Activated naive CD4-positive, alpha-beta T cell treated with anti-CD3 and anti-CD28 coated beads, Interleukin-2, amount 50 U/mL, for 24 hours (primary cell): ENCODE data around the gene SOCS6.
"Not testable (repeated sequence)": the region's sequence is repeated elsewhere in the genome, so short reads cannot be mapped to it uniquely, and the experiment has no call there.

Experiments
- H3K27ac Mint-ChIP-seq: one replicate; pipeline ENCODE4 v1.8.0; 2021; ENCODE audit warnings: mild to moderate bottlenecking, mixed read lengths
- H3K27me3 Mint-ChIP-seq: one replicate; pipeline ENCODE4 v1.8.0; 2021; ENCODE audit warnings: mixed read lengths
- H3K36me3 Mint-ChIP-seq: one replicate; pipeline ENCODE4 v1.8.0; 2021; ENCODE audit warnings: mixed read lengths
- H3K4me1 Mint-ChIP-seq: one replicate; pipeline ENCODE4 v1.8.0; 2021; ENCODE audit warnings: mixed read lengths
- H3K4me3 Mint-ChIP-seq: one replicate; pipeline ENCODE4 v1.8.0; 2021; ENCODE audit warnings: mild to moderate bottlenecking, mixed read lengths
- H3K9me3 Mint-ChIP-seq: one replicate; pipeline ENCODE4 v1.8.0; 2021; ENCODE audit warnings: mixed read lengths

Gene SOCS6

DNA sequence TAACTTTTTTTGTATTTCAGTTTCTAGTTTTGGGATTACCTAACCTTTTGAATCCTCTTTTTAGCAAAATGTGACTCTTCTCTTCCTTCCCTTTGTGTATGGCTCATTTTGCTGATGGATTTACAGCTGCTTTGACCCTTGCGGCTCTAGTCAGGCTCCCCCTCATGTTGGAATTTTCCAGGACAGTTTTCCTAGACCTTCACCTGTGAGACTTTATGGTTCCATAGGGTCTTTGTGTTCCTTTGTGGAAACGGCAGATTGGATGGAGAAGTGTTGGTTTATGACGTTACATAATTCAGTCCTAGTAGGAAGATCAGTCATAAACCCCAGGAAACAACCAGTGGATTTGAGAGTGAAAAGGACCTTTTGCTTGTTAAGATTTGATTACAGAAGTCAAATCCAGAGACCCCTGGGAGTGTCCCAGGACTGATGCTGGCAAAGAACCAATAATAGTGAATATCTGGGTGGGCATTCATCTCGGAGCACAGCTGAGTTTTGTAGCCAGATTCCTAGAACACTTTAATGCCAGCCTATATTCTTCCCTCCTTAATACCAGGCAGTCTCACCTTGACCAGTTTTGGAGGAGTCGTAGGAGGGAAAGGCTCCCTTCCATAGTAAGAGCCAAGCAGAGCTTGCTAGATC, 42.7 kb downstream of the SOCS6 start:
- Mint-ChIP-seq H3K9me3 (no peaks in the 10 kb centered on the region), H3K4me1 (no peaks in the 10 kb centered on the region), H3K27ac (no peak overlapping the region), H3K27me3 (peaks cover 7% of the 10 kb centered on the region), H3K36me3 (no peaks in the 10 kb centered on the region), H3K4me3 (no peak overlapping the region)

DNA sequence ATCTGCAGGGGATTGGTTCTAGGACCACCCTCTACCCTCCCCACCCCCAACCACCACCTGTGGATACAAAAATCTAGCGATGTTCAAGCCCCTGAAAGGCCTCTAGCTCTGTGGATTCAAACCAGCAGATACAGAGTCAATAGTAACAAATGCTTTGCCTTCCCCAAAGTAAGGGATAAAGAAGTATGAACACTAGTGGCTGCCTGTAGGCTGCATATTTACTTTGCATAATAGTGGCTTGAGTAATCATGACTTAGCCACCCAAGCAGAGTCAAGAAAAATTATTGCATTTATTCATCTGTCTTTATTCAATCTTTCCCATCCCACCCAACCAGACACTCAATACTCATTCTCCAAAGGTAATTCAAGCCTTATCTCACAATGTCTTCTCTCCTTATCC, 43.8 kb downstream of the SOCS6 start:
- Mint-ChIP-seq H3K9me3 (no peaks in the 10 kb centered on the region), H3K36me3 (no peaks in the 10 kb centered on the region), H3K27me3 (peaks cover 7% of the 10 kb centered on the region), H3K27ac (no peak overlapping the region), H3K4me3 (no peak overlapping the region), H3K4me1 (no peaks in the 10 kb centered on the region)

DNA sequence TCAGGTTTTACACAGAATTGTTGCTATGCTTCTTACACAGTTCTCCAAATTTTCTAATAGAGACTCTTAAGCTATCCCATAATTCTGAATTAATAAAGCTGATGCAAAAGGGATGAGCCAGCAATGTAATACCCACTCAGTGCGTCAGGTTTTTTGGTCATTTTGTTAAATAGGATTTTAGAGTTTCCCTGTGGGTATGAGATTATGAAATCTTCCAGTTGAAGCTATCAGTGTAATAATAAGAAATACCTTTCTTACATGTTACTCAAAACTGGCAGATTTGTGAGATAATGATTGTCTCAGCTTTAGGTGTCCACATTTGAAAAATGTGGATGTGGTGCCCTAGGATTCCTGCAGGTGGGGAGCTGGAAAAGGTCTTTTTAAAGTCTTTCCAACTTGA, 44.5 kb downstream of the SOCS6 start:
- Mint-ChIP-seq H3K27me3 (peaks cover 7% of the 10 kb centered on the region), H3K9me3 (no peaks in the 10 kb centered on the region), H3K36me3 (no peaks in the 10 kb centered on the region), H3K4me3 (no peak overlapping the region), H3K27ac (no peak overlapping the region), H3K4me1 (no peaks in the 10 kb centered on the region)

DNA sequence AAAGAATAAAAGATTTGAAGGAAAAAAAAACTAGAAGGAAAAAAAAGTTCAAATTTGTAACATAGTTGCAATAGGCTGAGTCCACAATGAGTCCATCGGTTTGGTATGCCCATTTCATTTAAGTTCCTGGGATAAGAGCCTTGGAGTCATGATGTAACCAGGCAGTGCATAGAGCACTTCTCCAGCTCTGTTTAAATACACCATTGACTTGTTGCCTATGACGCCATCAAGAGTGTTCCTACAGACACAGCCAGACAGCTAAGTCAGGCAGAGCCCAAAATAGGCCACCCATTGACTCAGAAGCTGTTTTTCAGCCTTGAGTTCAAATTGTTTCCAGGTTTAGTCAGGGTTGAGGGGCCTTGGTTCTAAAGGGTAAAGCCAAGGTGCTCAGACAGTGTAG, 44.9 kb downstream of the SOCS6 start:
- H3K9me3 Mint-ChIP-seq: no peaks in the 10 kb centered on the region
- no peak overlapping the region for H3K27ac Mint-ChIP-seq
- no peaks in the 10 kb centered on the region for H3K36me3 Mint-ChIP-seq
- H3K27me3 Mint-ChIP-seq: peaks cover 6% of the 10 kb centered on the region
- no peak overlapping the region for H3K4me3 Mint-ChIP-seq
- no peaks in the 10 kb centered on the region for H3K4me1 Mint-ChIP-seq

DNA sequence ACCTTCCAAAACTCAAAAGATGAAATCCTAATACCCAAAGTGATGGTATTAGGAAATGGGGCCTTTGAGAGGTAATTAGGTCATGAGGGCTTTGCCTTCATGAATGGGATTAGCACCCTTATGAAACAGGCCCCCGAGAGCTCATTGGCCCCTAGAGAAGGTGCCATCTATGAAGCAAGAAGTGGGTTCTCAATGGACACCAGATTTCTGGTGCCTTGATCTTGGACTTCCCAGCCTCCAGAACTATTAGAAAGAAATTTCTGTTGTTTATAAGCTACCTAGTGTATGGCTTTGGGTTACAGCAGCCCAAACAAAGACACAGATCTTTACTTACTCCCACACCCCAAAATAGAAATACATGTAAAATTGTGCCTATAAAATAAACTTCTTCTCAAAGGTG, 45.4 kb downstream of the SOCS6 start:
- peaks cover 6% of the 10 kb centered on the region for H3K27me3 Mint-ChIP-seq
- no peak overlapping the region for H3K27ac Mint-ChIP-seq
- H3K4me3 Mint-ChIP-seq: no peak overlapping the region
- no peaks in the 10 kb centered on the region for H3K4me1 Mint-ChIP-seq
- no peaks in the 10 kb centered on the region for H3K9me3 Mint-ChIP-seq
- H3K36me3 Mint-ChIP-seq: no peaks in the 10 kb centered on the region

DNA sequence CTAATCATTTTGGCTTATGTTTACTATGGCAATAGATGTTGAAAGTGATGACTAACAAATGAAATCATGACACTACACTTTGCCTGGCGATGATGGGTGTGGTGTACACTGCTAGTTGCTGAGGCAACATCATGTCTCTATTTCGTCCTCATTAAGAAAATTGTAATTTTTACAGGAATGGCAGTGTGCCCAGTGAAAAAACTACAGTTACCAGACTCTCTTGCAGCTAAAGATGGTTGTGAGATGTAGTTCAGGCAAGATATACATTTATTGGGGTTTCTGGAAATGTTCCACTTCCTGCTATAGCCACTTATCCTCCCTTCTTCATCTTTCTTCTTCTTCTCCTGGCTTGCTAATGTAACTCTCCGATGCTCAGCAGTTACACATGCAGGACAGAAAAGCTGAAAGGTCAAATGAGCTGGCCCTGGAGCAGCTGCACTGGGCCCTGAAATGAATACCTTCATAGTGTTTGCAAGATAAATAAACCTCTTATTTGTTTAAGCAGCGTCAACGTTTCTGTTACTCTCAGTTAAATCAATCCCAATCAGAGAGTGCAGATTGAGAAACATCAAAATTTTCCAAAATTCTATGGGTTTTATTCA, 46.0 kb downstream of the SOCS6 start:
- no peak overlapping the region for H3K4me3 Mint-ChIP-seq
- no peak overlapping the region for H3K27ac Mint-ChIP-seq
- peaks cover 6% of the 10 kb centered on the region for H3K27me3 Mint-ChIP-seq
- no peaks in the 10 kb centered on the region for H3K36me3 Mint-ChIP-seq
- H3K4me1 Mint-ChIP-seq: no peaks in the 10 kb centered on the region
- no peaks in the 10 kb centered on the region for H3K9me3 Mint-ChIP-seq

DNA sequence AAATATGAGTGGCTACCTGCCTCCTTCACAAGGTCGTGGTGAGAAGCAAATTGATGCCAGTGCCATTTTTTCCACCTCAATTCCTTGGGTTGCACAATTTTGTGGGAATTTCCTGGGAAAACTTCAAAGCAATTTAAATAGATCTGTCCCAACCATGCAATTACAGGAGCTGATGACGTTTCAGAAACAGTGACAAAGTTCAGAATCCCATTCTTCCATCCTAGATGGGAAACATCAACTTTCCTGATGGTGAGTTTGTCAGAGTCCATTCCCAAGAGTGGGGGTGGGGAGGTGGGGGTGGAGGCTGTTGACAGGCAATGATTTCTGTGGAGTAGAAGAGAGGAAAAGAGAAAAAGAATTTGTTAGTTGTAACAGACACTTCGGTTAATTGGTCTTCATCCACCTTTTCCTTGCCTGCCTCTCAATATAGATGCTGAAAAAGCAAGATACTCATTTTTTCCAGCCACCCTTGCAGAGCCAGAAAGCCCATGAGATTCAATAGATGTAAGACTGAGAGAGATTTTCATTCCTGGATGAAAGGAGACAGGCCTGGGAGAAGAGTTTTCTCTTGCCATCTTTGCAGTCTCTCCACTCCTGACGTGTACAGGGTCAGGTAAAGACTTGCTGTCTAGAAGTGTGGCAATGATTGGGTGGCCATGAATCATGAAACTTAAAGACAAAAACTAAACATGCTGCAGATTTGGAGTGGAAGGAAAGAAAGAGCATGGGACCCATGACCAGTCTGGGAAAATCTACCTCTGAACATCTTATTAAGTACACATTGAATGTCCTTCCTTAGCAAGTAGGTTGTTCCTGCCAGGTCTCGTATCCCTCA, 47.3 kb downstream of the SOCS6 start:
- no peaks in the 10 kb centered on the region for H3K4me1 Mint-ChIP-seq
- H3K4me3 Mint-ChIP-seq: no peak overlapping the region
- no peaks in the 10 kb centered on the region for H3K9me3 Mint-ChIP-seq
- H3K36me3 Mint-ChIP-seq: no peaks in the 10 kb centered on the region
- peaks cover 3% of the 10 kb centered on the region for H3K27me3 Mint-ChIP-seq
- H3K27ac Mint-ChIP-seq: no peak overlapping the region

DNA sequence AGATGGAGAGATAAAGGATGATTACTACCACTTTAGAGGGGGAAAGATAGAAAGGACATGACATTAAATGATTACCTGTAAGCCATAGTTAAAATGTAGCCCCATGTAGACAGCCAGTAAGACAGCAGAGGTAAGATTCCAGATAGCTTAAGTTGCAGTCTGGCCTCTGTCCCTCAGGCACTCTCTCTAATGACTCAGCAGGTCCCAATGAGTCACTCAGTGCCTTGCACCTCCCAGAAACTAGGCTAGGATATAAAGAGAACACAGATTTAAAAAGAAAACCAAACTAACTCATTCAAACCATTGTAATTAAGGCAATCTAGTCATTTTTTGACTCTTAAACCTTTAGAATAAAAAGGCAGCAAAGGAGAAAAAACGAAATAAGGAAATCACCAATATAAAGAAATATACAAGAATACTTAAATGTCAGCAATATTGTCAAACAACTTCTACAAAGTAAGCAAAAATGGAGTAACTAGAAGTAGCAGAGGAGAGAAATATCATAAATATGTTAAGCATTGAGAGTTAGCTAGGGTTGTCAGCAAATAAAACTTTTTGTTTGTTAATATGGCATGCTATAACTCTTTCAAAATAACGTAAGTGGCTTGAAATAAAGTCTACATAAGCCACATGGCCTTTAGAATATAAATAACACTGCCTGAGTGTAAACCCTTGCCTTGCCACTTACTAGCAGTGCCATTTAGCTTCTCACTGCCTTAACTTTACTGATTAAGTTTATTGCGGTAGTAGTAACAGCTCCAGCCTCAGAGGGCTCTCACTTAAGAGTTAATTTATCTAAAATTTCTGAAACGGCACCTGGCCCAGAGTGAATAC, 48.5 kb downstream of the SOCS6 start:
- H3K27ac Mint-ChIP-seq: no peak overlapping the region
- peaks cover 1% of the 10 kb centered on the region for H3K27me3 Mint-ChIP-seq
- H3K4me3 Mint-ChIP-seq: no peak overlapping the region
- H3K9me3 Mint-ChIP-seq: no peaks in the 10 kb centered on the region
- H3K4me1 Mint-ChIP-seq: no peaks in the 10 kb centered on the region
- no peaks in the 10 kb centered on the region for H3K36me3 Mint-ChIP-seq

DNA sequence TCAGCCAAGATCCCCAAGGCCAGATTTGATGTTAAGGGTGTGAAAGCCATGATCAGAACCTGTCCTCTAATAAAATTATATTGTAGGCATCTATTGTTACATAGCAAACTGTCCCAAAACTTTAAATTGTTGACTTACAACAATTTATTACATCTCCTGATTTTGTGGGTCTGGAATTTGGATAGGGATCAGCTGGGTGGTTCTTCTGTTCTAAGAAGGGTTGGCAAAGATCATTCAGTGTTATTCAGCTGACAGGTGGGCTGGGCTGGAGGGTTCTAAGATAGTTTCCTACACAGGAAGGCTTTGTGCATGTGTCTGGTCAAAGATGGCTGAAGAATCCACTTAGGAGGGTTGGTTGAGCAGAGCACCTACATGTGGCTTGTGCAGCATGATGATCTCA, 50.0 kb downstream of the SOCS6 start:
- Mint-ChIP-seq H3K27ac (no peak overlapping the region), H3K4me3 (no peak overlapping the region), H3K4me1 (no peaks in the 10 kb centered on the region), H3K36me3 (no peaks in the 10 kb centered on the region), H3K9me3 (no peaks in the 10 kb centered on the region), H3K27me3 (no peaks in the 10 kb centered on the region)

DNA sequence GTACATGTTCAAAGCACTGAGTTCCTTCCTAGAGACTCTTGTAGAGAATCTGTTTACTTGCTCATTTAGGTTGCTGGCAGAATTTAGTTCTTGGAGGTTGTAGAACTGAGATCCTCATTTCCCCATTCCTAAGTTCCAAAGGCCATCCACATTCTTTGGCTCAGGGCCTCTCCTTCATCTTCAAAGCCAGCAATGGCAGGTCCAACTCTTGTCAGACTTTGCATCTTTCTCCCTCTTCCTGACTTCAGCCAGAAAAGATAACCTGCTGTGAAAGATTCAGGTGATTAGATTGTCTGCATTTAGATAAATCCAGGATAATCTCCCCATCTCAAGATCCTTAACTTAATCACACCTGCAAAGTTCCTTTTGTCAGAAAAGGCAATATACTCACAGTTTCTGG, 51.1 kb downstream of the SOCS6 start:
- no peaks in the 10 kb centered on the region for H3K9me3 Mint-ChIP-seq
- H3K27me3 Mint-ChIP-seq: no peaks in the 10 kb centered on the region
- H3K36me3 Mint-ChIP-seq: no peaks in the 10 kb centered on the region
- H3K4me3 Mint-ChIP-seq: no peak overlapping the region
- H3K4me1 Mint-ChIP-seq: no peaks in the 10 kb centered on the region
- H3K27ac Mint-ChIP-seq: no peak overlapping the region

DNA sequence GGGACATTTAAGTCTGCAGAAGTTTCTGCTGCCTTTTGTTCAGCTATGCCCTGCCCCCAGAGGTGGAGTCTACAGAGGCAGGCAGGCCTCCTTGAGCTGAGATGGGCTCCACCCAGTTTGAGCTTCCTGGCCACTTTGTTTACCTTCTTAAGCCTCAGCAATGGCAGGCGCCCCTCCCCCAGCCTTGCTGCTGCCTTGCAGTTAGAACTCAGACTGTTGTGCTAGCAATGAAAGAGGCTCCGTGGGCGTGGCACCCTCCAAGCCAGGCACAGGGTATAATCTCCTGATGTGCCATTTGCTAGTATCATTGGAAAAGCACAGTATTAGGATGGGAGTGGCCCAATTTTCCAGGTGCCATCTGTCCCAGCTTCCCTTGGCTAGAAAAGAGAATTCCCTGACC, 59.6 kb downstream of the SOCS6 start:
- H3K4me1 Mint-ChIP-seq, H3K36me3 Mint-ChIP-seq, H3K27ac Mint-ChIP-seq, H3K27me3 Mint-ChIP-seq, H3K4me3 Mint-ChIP-seq, H3K9me3 Mint-ChIP-seq: not testable (repeated sequence)

DNA sequence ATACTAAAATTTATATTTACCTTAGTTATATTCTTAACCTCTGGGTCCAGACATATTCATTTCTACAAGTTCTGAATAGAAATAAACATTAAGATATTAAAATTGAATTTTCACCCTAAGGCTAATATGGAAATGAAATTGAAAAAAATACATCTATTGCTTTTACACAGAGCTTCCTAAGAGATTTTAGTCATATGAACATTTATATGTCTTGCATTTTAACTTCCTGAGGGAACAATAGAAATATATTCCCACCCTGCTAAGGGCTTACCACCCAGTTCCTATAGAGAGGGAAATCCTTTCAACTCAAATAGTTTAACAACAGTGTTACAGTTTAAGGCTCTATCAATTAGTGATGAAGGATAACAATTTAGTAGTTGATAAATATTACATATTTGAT, 60.5 kb downstream of the SOCS6 start:
- Mint-ChIP-seq H3K9me3 (peaks cover 9% of the 10 kb centered on the region), H3K27ac (no peak overlapping the region), H3K27me3 (peaks cover 5% of the 10 kb centered on the region), H3K4me3 (no peak overlapping the region), H3K4me1 (no peaks in the 10 kb centered on the region), H3K36me3 (no peaks in the 10 kb centered on the region)

DNA sequence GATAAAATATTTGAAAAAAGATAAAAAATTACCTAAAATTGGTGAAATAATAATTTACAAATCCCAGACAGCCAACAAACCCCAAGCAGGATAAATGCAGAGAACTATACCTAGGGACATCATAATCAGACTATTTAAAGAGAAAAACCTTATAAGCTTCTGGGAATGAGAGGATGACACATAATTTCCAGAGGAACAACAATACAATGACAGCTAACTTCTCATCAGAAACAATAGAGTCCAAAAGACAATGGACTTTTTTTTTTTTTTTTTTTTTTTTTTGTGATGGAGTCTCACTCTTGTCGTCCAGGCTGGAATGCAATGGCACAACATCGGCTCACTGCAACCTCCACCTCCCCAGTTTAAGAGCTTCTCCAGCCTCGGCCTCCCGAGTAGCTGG, 65.2 kb downstream of the SOCS6 start:
- H3K4me1 Mint-ChIP-seq: no peaks in the 10 kb centered on the region
- H3K9me3 Mint-ChIP-seq: peaks cover 5% of the 10 kb centered on the region
- H3K27ac Mint-ChIP-seq: no peak overlapping the region
- no peak overlapping the region for H3K4me3 Mint-ChIP-seq
- H3K27me3 Mint-ChIP-seq: peaks cover 2% of the 10 kb centered on the region
- H3K36me3 Mint-ChIP-seq: no peaks in the 10 kb centered on the region

DNA sequence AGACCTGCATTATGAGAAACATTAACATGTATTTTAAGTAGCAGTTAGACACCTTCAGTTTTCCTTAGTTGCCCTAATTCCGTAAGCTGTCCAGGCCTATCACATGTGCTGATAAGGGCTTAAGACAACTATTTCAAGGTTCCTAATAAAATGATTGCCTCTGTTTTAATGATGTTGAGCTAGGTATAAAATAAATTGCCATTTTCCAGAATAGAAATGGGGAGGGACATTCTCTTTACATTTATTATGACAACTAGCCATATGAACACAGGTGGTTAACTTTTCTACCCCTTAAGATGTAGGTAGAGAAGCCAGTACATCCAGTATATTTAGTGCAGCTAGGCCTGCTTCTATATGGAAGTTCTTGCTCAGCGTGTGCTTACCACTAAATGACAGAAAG, 65.9 kb downstream of the SOCS6 start:
- Mint-ChIP-seq H3K27me3 (peaks cover 2% of the 10 kb centered on the region), H3K36me3 (no peaks in the 10 kb centered on the region), H3K9me3 (peaks cover 5% of the 10 kb centered on the region), H3K4me1 (no peaks in the 10 kb centered on the region), H3K4me3 (no peak overlapping the region), H3K27ac (no peak overlapping the region)

DNA sequence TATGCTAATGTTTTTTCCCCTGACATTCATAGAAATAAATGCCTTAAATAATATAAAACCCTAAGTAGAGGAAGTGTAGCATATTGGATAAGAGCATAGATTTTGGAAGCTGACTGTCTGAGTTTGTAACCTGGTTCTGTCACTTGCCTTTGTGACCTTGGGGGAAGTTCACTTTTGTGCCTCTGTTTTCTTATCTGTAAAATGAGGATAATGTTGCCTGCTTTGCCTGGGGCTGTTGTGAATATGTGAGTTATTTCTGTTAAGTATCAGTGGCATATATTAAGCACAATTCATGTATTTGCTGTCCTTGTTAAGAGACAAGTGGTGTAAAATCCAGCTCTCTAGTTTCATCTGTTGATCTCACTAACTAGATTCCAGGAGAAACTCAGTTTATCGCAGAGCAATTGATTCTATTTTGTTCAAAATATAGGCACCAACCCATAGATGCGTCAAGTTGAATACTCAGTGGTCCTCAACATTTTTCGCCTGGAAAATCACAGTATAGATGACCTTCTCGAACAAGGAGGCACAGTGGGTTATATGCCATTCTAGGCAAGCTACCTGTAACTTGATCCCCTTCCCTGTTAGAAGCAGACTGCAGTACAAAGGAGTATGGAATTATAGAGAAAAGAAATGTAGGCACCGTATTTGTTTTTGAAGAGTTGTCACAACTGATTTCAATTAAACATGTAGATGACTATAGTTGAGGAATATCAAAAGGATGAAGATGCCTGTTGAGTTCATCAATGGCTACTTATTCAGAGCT, 67.0 kb downstream of the SOCS6 start:
- Mint-ChIP-seq H3K27ac (no peak overlapping the region), H3K4me3 (no peak overlapping the region), H3K9me3 (peaks cover 5% of the 10 kb centered on the region), H3K4me1 (no peaks in the 10 kb centered on the region), H3K36me3 (no peaks in the 10 kb centered on the region), H3K27me3 (peaks cover 2% of the 10 kb centered on the region)
